Measurements from ENCODE around the gene ZNF784. TPM values are rescaled to one million over a fixed set of nuclear protein-coding genes. Genes with fewer than 3 reads are reported as not detected.
A peak's percentile ranks its signal among the peaks of the same experiment; 100 is the strongest.

ZNF784 gene
- total and polyA plus RNA-seq, 2 of the 13 experiments (the other 11 are each of a cell fraction or from before 2014, with no cell fraction given) = 4.1 to 4.2 TPM

DNA sequence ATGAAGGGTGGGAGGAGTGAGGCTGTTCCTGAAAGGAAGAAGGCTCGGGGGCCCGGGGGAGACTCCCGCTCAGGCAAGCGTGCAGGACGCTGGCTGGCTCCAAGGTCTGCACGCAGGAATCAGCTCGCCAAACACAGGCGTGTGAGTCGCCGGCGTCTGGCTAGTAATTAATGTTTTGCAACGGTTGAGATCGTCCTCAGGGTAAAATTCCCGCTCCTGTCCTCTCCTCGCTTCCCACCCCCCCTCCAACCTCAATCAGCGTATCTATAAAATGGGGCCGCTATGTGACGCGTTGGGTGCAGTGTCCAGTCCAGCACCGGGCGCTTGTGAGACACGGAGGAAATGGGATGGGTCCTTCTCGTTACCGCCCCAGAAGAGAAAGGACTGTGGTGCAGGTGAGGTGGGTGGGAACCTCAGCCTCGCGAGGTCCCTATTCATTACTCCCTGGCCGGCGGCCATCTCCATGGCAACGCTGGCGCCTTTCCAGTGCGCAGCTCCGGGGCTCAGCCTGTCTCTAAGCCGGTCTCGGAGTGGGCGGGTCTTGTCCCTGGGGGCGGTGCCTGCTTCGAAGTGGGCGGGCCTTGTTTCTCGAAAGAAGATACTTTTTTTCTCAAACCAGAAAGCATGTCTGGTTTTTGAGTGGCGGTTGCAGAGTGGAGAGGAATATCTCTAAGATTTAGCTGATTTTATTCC lies 37.2 kb downstream of the ZNF784 start (continued):
- TF ChIP-seq, protein P1, sequence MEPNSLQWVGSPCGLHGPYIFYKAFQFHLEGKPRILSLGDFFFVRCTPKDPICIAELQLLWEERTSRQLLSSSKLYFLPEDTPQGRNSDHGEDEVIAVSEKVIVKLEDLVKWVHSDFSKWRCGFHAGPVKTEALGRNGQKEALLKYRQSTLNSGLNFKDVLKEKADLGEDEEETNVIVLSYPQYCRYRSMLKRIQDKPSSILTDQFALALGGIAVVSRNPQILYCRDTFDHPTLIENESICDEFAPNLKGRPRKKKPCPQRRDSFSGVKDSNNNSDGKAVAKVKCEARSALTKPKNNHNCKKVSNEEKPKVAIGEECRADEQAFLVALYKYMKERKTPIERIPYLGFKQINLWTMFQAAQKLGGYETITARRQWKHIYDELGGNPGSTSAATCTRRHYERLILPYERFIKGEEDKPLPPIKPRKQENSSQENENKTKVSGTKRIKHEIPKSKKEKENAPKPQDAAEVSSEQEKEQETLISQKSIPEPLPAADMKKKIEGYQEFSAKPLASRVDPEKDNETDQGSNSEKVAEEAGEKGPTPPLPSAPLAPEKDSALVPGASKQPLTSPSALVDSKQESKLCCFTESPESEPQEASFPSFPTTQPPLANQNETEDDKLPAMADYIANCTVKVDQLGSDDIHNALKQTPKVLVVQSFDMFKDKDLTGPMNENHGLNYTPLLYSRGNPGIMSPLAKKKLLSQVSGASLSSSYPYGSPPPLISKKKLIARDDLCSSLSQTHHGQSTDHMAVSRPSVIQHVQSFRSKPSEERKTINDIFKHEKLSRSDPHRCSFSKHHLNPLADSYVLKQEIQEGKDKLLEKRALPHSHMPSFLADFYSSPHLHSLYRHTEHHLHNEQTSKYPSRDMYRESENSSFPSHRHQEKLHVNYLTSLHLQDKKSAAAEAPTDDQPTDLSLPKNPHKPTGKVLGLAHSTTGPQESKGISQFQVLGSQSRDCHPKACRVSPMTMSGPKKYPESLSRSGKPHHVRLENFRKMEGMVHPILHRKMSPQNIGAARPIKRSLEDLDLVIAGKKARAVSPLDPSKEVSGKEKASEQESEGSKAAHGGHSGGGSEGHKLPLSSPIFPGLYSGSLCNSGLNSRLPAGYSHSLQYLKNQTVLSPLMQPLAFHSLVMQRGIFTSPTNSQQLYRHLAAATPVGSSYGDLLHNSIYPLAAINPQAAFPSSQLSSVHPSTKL (CRISPR knock-in tag; IDR thresholded peaks at IDR 0.05) = 0 out of 2 replicates have a peak, but pooled peaks have one; percentile 8
- TF ChIP-seq SP1 (IDR thresholded peaks at IDR 0.05) = no peak
- TF ChIP-seq SP1 (CRISPR knock-in tag; IDR thresholded peaks at IDR 0.05) = peak; percentile 73
- no peak for TF ChIP-seq TCF12 (IDR thresholded peaks at IDR 0.05)
- TF ChIP-seq TCF12 (CRISPR knock-in tag; IDR thresholded peaks at IDR 0.05) = no peak

DNA sequence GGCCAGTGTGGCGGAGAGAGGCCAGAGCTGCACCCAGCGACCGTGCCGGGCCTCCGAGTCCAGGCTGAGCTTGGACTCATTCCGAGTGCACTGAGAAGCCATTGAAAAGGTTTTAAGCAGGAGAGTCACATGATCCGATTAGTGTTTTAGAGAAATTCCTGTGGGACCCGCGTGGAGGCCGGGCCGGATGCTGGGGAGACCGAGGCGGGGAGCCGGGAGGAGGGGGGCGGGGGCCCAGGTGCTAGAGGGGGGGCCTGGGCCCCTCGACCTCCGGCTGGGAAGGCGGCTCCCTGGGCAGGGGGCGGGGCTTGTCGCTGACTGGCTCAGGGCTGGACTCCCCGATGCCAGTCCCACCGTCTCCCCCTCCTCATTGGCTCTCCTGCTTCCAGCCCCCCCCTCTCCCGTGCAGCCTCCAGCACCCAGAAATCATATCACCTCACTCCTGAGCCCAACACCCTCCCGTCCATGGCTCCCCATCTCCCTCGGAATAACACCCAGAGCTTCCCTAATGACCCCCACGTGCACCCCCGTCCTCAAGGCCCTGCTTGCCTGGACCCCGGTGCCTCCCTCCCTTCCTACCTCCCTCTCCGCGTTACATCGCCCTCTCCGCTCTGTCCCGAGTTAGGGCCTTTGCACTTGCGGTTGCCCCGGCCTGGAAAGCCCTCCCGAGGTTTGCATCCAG lies 38.6 kb downstream of the ZNF784 start:
- Histone ChIP-seq H3K79me2 (ENCODE audit: insufficient read depth, low read length) (no peaks in the 10 kb centered on the region), H3K27ac (ENCODE audit: extremely low read length, insufficient read depth, low read length) (peak overlapping the region; percentile 25), H2AFZ (ENCODE audit: low read length) (no peak overlapping the region), H4K20me1 (ENCODE audit: insufficient read depth, low read length) (no peaks in the 10 kb centered on the region), H3K4me3 (replicated peaks in 1 of 3; ENCODE audit: insufficient read depth in 1 of 3, low read depth in 2 of 3, low read length in 3 of 3) (peak overlapping the region; percentile 56 to 88 (median 64)), H3K9me3 (ENCODE audit: low read length) (no peaks in the 10 kb centered on the region), H3K36me3 (replicated peaks in 1 of 2; ENCODE audit: control insufficient read depth in 1 of 2, insufficient read depth in 2 of 2, low read length in 2 of 2) (no peaks in the 10 kb centered on the region), H3K4me2 (ENCODE audit: low read depth, low read length) (peak overlapping the region; percentile 89), H3K4me1 (ENCODE audit: insufficient read depth, low read length) (peaks cover 47% of the 10 kb centered on the region), H3K9ac (ENCODE audit: insufficient read depth, low read depth, low read length) (peak overlapping the region; percentile 63), H3K27me3 (ENCODE audit: control insufficient read depth in 1 of 2, insufficient read depth in 2 of 2, low read length in 2 of 2) (no peaks in the 10 kb centered on the region; a peak in 1 of 5 replicates)
- FAIRE-seq (peak; percentile 8), DNase-seq (ENCODE audit: low spot score) (peak; percentile 76), ATAC-seq (peak; percentile 72)
- in situ Hi-C loops (cut with HindIII; ENCODE audit: extremely low pct_ligation_motif_present, low pct_unique_long_range_greater_than_20kb) = no loop called here
- 2% methylated on average over 23 of the region's 36 CpGs for WGBS (ENCODE audit: low lambda C conversion rate)
- intact Hi-C loops (cut with micrococcal nuclease; ENCODE audit: unreplicated experiment) = loop anchor here (2.0 to 10.0 kb wide), 3 partner anchors 15 to 71 kb away; partner anchors contain the start of gene ZNF524
- CTCF ChIA-PET (ENCODE audit: low intra/inter-chr PET ratio, low total read pairs) = no interaction called here
- POLR2A ChIA-PET = interaction anchor here (1.0 to 5.3 kb wide), 5 partner anchors 14 to 39 kb away, joined by 3 to 66 read pairs (median 4); partner anchors contain the start of genes FIZ1, ZNF524 and ZNF784
- BruUV-seq (replicated peaks) = no TSS peak
- peak; percentile 51; the same call in 1 of the 2 replicates for TF ChIP-seq SPEN (CRISPR knock-in tag; IDR thresholded peaks at IDR 0.05; ENCODE audit: low read depth)
- peak; percentile 46; the same call in 1 of the 2 replicates for TF ChIP-seq KDM5B (CRISPR knock-in tag; IDR thresholded peaks at IDR 0.05; ENCODE audit: borderline replicate concordance)
- no peak for TF ChIP-seq NFRKB (IDR thresholded peaks at IDR 0.05)
- TF ChIP-seq ZFX (CRISPR knock-in tag; IDR thresholded peaks at IDR 0.05; ENCODE audit: low read depth) = peak; percentile 65
- no peak for TF ChIP-seq MAFG (CRISPR knock-in tag; IDR thresholded peaks at IDR 0.05)
- TF ChIP-seq, protein P2, sequence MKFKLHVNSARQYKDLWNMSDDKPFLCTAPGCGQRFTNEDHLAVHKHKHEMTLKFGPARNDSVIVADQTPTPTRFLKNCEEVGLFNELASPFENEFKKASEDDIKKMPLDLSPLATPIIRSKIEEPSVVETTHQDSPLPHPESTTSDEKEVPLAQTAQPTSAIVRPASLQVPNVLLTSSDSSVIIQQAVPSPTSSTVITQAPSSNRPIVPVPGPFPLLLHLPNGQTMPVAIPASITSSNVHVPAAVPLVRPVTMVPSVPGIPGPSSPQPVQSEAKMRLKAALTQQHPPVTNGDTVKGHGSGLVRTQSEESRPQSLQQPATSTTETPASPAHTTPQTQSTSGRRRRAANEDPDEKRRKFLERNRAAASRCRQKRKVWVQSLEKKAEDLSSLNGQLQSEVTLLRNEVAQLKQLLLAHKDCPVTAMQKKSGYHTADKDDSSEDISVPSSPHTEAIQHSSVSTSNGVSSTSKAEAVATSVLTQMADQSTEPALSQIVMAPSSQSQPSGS (CRISPR knock-in tag; IDR thresholded peaks at IDR 0.05) = no peak
- TF ChIP-seq, protein P3, sequence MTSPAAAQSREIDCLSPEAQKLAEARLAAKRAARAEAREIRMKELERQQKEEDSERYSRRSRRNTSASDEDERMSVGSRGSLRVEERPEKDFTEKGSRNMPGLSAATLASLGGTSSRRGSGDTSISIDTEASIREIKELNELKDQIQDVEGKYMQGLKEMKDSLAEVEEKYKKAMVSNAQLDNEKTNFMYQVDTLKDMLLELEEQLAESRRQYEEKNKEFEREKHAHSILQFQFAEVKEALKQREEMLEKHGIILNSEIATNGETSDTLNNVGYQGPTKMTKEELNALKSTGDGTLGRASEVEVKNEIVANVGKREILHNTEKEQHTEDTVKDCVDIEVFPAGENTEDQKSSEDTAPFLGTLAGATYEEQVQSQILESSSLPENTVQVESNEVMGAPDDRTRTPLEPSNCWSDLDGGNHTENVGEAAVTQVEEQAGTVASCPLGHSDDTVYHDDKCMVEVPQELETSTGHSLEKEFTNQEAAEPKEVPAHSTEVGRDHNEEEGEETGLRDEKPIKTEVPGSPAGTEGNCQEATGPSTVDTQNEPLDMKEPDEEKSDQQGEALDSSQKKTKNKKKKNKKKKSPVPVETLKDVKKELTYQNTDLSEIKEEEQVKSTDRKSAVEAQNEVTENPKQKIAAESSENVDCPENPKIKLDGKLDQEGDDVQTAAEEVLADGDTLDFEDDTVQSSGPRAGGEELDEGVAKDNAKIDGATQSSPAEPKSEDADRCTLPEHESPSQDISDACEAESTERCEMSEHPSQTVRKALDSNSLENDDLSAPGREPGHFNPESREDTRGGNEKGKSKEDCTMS (CRISPR knock-in tag; conservative IDR thresholded peaks at IDR 0.05) = no peak
- TF ChIP-seq MEF2D (CRISPR knock-in tag; IDR thresholded peaks at IDR 0.05) = no peak
- TF ChIP-seq HNRNPK (IDR thresholded peaks at IDR 0.05; ENCODE audit: low read depth, low read length, poor library complexity, severe bottlenecking) = peak; percentile 14

All from HepG2 (cell line).